Suprapubic skin (tissue), 4 donors: Measurements from ENCODE around the gene USP48.

Experiments
- EP300 ChIP-seq: sonication (generic); formaldehyde crosslinking; IDR thresholded peaks from one replicate; pipeline ENCODE4 v1.6.1; 2017; ENCODE audit warnings: antibody characterized with exemption
- POLR2A ChIP-seq, 2 donors: fragments of 450-650 bp; IDR thresholded peaks; one replicate each; pipeline ENCODE4 v1.6.1; 2017; ENCODE audit warnings: antibody characterized with exemption in 2 of 2, mild to moderate bottlenecking in 2 of 2, moderate library complexity in 2 of 2
- POLR2AphosphoS5 ChIP-seq, 3 donors: sonication (generic); formaldehyde crosslinking; IDR thresholded peaks; one replicate each; pipeline ENCODE4 v1.6.1; 2017; ENCODE audit warnings: antibody characterized with exemption in 3 of 3
- TF ChIP-seq, protein P1 (sequence below), 2 donors: fragments of 200-600 bp in 1 of 2; fragments of 450-650 bp in 1 of 2; sonication (generic) in 1 of 2; IDR thresholded peaks; one replicate each; pipeline ENCODE4 v1.5.1; 2016 to 2019; ENCODE audit warnings: antibody characterized with exemption in 2 of 2, mild to moderate bottlenecking in 1 of 2, moderate library complexity in 1 of 2

DNA sequence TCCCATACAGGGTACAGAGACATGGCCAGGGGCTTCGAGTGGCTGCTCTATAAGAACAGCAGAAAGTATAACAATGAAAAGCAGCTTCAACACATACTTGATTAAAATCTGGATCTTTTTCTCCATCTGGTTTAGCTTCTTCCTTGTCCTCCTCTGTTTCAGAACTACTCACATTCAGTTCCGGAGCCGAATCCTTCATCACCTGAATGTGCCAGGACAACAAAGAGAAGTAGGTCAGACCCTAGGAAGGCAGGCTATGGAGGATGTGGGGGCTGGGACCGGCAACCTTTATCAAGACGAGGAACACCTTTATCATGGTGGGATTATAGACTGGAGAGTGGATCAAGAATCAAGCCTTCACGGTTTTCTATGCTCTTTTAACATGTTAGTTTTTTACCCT is 81.5 kb downstream of the USP48 start:
- TF ChIP-seq, protein P1, sequence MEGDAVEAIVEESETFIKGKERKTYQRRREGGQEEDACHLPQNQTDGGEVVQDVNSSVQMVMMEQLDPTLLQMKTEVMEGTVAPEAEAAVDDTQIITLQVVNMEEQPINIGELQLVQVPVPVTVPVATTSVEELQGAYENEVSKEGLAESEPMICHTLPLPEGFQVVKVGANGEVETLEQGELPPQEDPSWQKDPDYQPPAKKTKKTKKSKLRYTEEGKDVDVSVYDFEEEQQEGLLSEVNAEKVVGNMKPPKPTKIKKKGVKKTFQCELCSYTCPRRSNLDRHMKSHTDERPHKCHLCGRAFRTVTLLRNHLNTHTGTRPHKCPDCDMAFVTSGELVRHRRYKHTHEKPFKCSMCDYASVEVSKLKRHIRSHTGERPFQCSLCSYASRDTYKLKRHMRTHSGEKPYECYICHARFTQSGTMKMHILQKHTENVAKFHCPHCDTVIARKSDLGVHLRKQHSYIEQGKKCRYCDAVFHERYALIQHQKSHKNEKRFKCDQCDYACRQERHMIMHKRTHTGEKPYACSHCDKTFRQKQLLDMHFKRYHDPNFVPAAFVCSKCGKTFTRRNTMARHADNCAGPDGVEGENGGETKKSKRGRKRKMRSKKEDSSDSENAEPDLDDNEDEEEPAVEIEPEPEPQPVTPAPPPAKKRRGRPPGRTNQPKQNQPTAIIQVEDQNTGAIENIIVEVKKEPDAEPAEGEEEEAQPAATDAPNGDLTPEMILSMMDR (IDR thresholded peaks at IDR 0.05) = no peak
- TF ChIP-seq POLR2A (IDR thresholded peaks at IDR 0.05) = no peak
- TF ChIP-seq EP300 = no peak
- TF ChIP-seq POLR2AphosphoS5 (IDR thresholded peaks at IDR 0.05) = no peak
